GM18505 (cell line): ENCODE results near the gene ZBTB48.
A peak's percentile ranks its signal among the peaks of the same experiment; 100 is the strongest.

Experiments
- ATAC-seq: cut with Tn5 transposase; IDR thresholded peaks from one replicate; pipeline ENCODE4 v1.9.1; 2021; ENCODE audit not compliant: unreplicated experiment
- POLR2A ChIP-seq: IDR thresholded peaks from 4 replicates; pipeline ENCODE4 v1.6.1; 2011; ENCODE audit warnings: borderline replicate concordance; ENCODE audit not compliant: insufficient read depth, insufficient read length; ENCODE audit errors: extremely low read depth

Gene ZBTB48

DNA sequence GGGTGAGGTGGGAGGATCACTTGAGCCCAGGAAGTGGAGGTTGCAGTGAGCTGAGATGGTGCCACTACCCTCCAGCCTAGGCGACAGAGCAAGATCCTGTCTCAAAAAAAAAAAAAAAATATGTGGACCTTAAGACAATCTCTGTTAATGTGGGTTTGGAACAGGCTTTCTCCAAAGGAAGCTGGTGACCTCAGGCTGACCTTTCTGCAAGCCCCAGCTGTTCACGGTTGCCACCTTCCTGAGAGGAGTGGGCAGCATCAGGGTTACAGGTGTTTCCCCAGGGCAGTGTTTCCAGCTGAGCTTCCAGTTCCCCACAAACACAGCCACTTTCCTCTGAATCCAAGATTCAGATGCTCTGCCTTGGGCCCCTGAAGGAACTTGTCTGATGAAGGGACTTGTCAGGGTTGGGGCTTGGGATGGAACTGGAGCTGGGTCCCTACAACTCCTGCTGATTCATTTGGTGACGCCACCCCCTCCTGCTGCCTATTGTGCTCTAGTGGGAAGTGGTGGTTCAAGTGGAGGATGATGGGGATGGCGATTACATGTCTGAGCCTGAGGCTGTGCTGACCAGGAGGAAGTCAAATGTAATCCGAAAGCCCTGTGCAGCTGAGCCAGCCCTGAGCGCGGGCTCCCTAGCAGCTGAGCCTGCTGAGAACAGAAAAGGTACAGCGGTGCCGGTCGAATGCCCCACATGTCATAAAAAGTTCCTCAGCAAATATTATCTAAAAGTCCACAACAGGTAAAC, 1.9 kb downstream of the ZBTB48 start:
- no peak for ATAC-seq
- no peak for TF ChIP-seq POLR2A

DNA sequence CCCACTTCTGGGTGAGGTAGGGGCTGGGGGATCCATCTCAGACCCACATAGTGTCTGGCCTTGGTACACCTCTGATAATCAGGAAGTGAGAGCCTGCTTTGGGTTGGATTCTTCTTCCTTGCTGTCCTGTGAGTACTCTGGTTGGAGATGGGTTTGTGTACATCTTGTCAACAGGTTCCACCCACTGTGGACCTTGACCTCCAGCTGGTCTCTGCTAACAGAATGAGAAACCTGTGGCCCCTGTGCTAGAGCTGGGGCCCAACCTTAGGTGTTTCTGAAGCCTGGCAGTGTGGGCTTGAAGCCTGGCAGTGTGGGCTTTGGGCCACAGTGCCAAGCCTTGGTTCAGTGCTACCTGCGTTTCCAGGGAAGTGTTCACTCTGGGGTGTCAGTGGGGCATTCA, 2.6 kb downstream of the ZBTB48 start:
- no peak for TF ChIP-seq POLR2A

GRCh38 chr1:6584126-6585080, 4.6 kb downstream of the ZBTB48 start:
- ATAC-seq = no peak
- no peak for TF ChIP-seq POLR2A

More for the DNA sequence above, 2.6 kb downstream of the ZBTB48 start:
- no peak for ATAC-seq

- TF ChIP-seq POLR2A = no peak
- no peak for ATAC-seq
These were observed 5.4 kb downstream of the ZBTB48 start for GRCh38 chr1:6585081-6585722.

DNA sequence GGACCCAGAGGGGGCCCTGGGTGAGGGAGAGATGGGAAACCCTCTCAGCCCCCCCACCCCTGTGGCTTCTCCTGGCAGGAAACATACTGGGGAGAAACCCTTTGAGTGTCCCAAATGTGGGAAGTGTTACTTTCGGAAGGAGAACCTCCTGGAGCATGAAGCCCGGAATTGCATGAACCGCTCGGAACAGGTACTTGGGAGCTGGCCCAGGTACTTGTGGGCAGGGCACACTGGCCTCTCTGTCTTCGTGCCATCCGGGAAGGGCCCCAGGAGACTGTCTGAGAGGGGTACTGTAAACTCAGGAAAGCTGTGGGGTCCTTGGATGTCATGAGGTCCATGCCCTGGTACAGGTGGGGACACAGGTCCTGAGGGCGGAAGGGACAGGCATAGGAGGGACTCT, 6.0 kb downstream of the ZBTB48 start:
- TF ChIP-seq POLR2A = no peak
- no peak for ATAC-seq

DNA sequence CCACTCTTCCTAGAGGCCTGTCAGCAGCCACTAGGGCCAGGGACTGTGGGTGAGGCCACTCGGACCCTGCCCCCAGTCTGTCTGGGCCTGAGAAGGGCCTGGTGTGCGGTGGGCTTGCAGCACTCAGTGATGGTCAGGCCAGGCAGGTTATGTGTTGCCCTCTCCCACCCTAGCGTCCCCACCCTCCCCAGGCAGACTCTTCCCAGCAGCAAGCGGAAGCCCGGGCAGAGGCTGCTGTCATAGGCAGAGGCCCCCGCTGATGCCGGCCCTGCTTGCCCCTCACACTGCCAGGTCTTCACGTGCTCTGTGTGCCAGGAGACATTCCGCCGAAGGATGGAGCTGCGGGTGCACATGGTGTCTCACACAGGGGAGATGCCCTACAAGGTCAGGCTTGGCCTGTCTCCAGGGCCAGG, 6.6 kb downstream of the ZBTB48 start:
- ATAC-seq = no peak
- TF ChIP-seq POLR2A = peak; percentile 11

DNA sequence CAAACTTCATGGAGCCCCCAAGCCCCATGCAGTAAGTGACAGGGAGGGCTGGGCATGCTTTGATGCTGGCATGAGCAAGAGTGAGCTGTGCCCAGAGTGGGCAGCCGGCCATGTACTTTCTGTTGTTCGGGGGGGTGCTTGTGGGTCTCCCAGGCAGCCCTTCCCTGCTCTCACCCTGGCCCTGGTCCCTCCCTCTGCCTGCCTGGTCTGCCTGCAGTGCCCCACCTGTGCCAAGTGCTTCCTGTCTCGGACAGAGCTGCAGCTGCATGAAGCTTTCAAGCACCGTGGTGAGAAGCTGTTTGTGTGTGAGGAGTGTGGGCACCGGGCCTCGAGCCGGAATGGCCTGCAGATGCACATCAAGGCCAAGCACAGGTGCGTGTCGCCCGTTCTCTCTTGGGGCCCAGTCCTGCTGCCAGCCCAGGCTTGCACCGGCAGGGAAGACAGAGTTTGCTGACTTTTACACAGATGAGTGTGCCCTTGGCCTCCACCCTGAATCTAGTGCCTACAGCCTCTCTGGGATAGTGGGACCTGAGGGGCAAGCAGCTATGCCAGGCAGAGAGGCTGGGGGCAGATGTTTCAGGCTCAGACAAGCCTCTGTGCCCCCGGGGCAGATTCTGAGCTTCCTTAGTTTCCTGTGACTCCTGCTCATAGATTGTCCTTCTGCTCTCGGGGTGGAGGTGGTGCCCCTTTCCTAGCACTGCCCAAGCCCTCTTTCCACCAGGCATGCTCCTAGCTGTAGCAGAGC, 7.6 kb downstream of the ZBTB48 start:
- no peak for ATAC-seq
- no peak for TF ChIP-seq POLR2A

GRCh38 chr1:6588128-6588892, 8.5 kb downstream of the ZBTB48 start:
- no peak for TF ChIP-seq POLR2A
- ATAC-seq = no peak

DNA sequence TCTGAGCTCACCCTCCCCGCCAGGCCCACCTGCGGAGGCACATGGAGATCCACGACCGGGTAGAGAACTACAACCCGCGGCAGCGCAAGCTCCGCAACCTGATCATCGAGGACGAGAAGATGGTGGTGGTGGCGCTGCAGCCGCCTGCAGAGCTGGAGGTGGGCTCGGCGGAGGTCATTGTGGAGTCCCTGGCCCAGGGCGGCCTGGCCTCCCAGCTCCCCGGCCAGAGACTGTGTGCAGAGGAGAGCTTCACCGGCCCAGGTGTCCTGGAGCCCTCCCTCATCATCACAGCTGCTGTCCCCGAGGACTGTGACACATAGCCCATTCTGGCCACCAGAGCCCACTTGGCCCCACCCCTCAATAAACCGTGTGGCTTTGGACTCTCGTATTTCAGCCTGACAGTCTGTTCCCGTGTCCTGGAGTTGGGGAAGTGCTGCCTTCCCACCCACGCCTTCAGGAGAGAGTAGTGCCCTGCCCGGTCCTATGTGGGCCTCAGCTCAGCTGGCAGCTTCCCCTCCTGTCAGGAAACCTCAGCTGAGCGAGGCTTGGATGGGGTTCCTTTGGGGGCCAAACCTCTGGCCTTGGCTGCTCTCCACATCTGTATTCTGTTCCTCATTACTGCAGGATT, 9.2 kb downstream of the ZBTB48 start:
- no peak for ATAC-seq
- TF ChIP-seq POLR2A = peak; percentile 22

- ATAC-seq = no peak
- no peak for TF ChIP-seq POLR2A
These were observed 10.3 kb downstream of the ZBTB48 start for GRCh38 chr1:6590046-6590445.

GRCh38 chr1:6591222-6591621, 11.4 kb downstream of the ZBTB48 start:
- ATAC-seq = no peak
- no peak for TF ChIP-seq POLR2A

GRCh38 chr1:6591644-6592043, 11.8 kb downstream of the ZBTB48 start:
- ATAC-seq = no peak
- no peak for TF ChIP-seq POLR2A
